NCI-H2107 treated with DMSO at 0.1 percent for 48 hours (cell line): ENCODE measurements around the gene RPL11.
A peak's percentile ranks its signal among the peaks of the same experiment; 100 is the strongest.
"Not testable (repeated sequence)": the region's sequence is repeated elsewhere in the genome, so short reads cannot be mapped to it uniquely, and the experiment has no call there.

Experiments
- DNase-seq: peaks from one replicate; lab custom pipeline; 2025; ENCODE audit not compliant: unreplicated experiment; lab: John Stamatoyannopoulos, UW

The RPL11 gene

GRCh38 chr1:23691499-23692307 is at the start of gene RPL11:
RPL11 (plus strand) TSS chr1:23691806; CDS start chr1:23691824, 18 bp downstream.
- peak; percentile 96 for DNase-seq

GRCh38 chr1:23643736-23644554 is 47.7 kb upstream of the RPL11 start:
- DNase-seq: peak; percentile 55

GRCh38 chr1:23644555-23644866 is 47.1 kb upstream of the RPL11 start:
- DNase-seq: no peak

GRCh38 chr1:23645338-23645737 is 46.3 kb upstream of the RPL11 start:
- no peak for DNase-seq

GRCh38 chr1:23646091-23646490 is 45.5 kb upstream of the RPL11 start:
- no peak for DNase-seq

- no peak for DNase-seq
Measured at GRCh38 chr1:23646541-23646940, 45.1 kb upstream of the RPL11 start.

- DNase-seq: no peak
Measured at GRCh38 chr1:23648576-23648975, 43.0 kb upstream of the RPL11 start.

- not testable (repeated sequence) for DNase-seq
Measured at GRCh38 chr1:23649157-23649556, 42.4 kb upstream of the RPL11 start.

GRCh38 chr1:23650344-23650990 is 41.1 kb upstream of the RPL11 start:
- DNase-seq: no peak

GRCh38 chr1:23651069-23651808 is 40.4 kb upstream of the RPL11 start:
- DNase-seq: no peak

GRCh38 chr1:23657659-23658275 is 33.8 kb upstream of the RPL11 start:
- DNase-seq: no peak

- no peak for DNase-seq
Measured at GRCh38 chr1:23660671-23661070, 30.9 kb upstream of the RPL11 start.

GRCh38 chr1:23661887-23662286 is 29.7 kb upstream of the RPL11 start:
- no peak for DNase-seq

- DNase-seq: peak; percentile 57
Measured at GRCh38 chr1:23664837-23665795, 26.5 kb upstream of the RPL11 start.

GRCh38 chr1:23667411-23667810 is 24.2 kb upstream of the RPL11 start:
- peak; percentile 24 for DNase-seq

GRCh38 chr1:23670709-23671108 is 20.9 kb upstream of the RPL11 start:
- no peak for DNase-seq

- no peak for DNase-seq
Measured at GRCh38 chr1:23673086-23673813, 18.4 kb upstream of the RPL11 start.

GRCh38 chr1:23679815-23680214 is 11.8 kb upstream of the RPL11 start:
- no peak for DNase-seq

- no peak for DNase-seq
Measured at GRCh38 chr1:23682946-23683345, 8.7 kb upstream of the RPL11 start.
